OCI-M2 (cell line): ENCODE results near the gene VRK1.
A peak's percentile ranks its signal among the peaks of the same experiment; 100 is the strongest.

Experiments used
- DNase-seq: peaks from one replicate; lab custom pipeline; 2025; ENCODE audit not compliant: unreplicated experiment; lab: John Stamatoyannopoulos, UW

The VRK1 gene

GRCh38 chr14:96821501-96821900, 24.3 kb downstream of the VRK1 start:
- no peak for DNase-seq

- no peak for DNase-seq
These were observed 26.5 kb downstream of the VRK1 start for GRCh38 chr14:96823652-96824051.

- no peak for DNase-seq
These were observed 27.1 kb downstream of the VRK1 start for GRCh38 chr14:96824283-96824682.

GRCh38 chr14:96826818-96827217, 29.6 kb downstream of the VRK1 start:
- DNase-seq = no peak

- no peak for DNase-seq
These were observed 30.1 kb downstream of the VRK1 start for GRCh38 chr14:96827290-96827689.

- no peak for DNase-seq
These were observed 32.6 kb downstream of the VRK1 start for GRCh38 chr14:96829791-96830190.

GRCh38 chr14:96830946-96831345, 33.8 kb downstream of the VRK1 start:
- DNase-seq = peak; percentile 25

GRCh38 chr14:96832351-96832750, 35.2 kb downstream of the VRK1 start:
- DNase-seq = no peak

- DNase-seq = no peak
These were observed 41.3 kb downstream of the VRK1 start for GRCh38 chr14:96838449-96838848.

GRCh38 chr14:96839251-96839650, 42.1 kb downstream of the VRK1 start:
- no peak for DNase-seq

GRCh38 chr14:96843137-96843536, 46.0 kb downstream of the VRK1 start:
- no peak for DNase-seq

- no peak for DNase-seq
These were observed 47.8 kb downstream of the VRK1 start for GRCh38 chr14:96844857-96845570.

- DNase-seq = no peak
These were observed 50.3 kb downstream of the VRK1 start for GRCh38 chr14:96847451-96847850.

GRCh38 chr14:96848011-96848410, 50.8 kb downstream of the VRK1 start:
- DNase-seq = no peak

GRCh38 chr14:96849733-96850132, 52.6 kb downstream of the VRK1 start:
- DNase-seq = no peak

- DNase-seq = no peak
These were observed 54.7 kb downstream of the VRK1 start for GRCh38 chr14:96851694-96852381.

- no peak for DNase-seq
These were observed 55.7 kb downstream of the VRK1 start for GRCh38 chr14:96852823-96853422.

GRCh38 chr14:96858643-96859042, 61.5 kb downstream of the VRK1 start:
- DNase-seq = no peak

- no peak for DNase-seq
These were observed 64.6 kb downstream of the VRK1 start for GRCh38 chr14:96861568-96862310.

GRCh38 chr14:96863327-96863985, 66.3 kb downstream of the VRK1 start:
- DNase-seq = no peak

- no peak for DNase-seq
These were observed 66.8 kb downstream of the VRK1 start for GRCh38 chr14:96863986-96864330.
